HEK293T (cell line): ENCODE results near the gene NOTCH1.

ENCODE experiments used
- ARNT ChIP-seq: fragments of 450-650 bp; IDR thresholded peaks from 2 replicates; pipeline ENCODE4 v1.6.1; 2017; ENCODE audit warnings: mild to moderate bottlenecking
- HDGF ChIP-seq: fragments of 450-650 bp; IDR thresholded peaks from 2 replicates; pipeline ENCODE4 v1.6.1; 2017; ENCODE audit warnings: antibody characterized with exemption, borderline replicate concordance
- NFRKB ChIP-seq: fragments of 450-650 bp; IDR thresholded peaks from 2 replicates; pipeline ENCODE4 v1.6.1; 2016; ENCODE audit warnings: mild to moderate bottlenecking, moderate library complexity

DNA sequence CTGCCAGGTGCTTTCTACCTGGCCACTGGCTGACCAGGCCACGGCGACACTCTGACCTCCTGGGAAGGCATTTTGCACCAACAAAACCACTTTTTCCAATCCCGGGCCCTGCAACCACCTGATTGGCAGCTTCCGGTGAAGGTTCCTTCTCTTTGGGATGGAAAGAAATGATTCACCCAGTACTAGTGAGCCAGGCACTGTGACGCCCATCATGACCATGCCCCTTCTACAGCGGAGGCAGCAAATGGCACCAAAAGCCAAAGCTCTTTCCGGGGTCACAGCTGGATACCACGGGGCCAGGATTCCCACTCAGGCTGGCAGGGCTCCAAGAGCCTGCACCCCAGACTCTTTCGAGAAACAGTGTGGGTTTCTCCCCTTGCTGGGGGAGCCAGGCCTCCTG lies 4.7 kb downstream of the NOTCH1 start:
- no peak for TF ChIP-seq NFRKB
- no peak for TF ChIP-seq HDGF
- no peak for TF ChIP-seq ARNT
